ENCODE results near the gene SERPING1.

DNA sequence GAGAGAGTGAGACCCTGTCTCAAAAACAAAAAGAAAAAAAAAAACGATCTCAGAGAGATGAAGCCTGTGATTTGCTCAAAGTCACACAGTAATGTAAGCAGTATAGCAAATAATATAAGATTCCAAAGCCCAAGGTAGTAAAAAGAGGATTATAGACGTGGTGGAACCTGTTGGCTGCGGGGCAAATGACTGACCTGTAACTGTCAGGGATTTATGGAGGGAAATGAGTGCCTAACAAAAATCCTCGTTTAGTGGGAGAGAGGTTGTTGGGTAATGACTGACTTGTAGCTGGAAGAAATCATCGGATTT, 59.4 kb downstream of the SERPING1 start:
- TF ChIP-seq POLR2A (IDR thresholded peaks at IDR 0.05) (no peak), CTCF (IDR thresholded peaks at IDR 0.05) (no peak)
